GM12878 (cell line): ENCODE measurements around the gene HEMK1. TPM values are rescaled to one million over a fixed set of nuclear protein-coding genes. Genes with fewer than 3 reads are reported as not detected.
A peak's percentile ranks its signal among the peaks of the same experiment; 100 is the strongest.

Experiments used
- ATAC-seq: fragments of 200-7000 bp; cut with Tn5 transposase; 3 replicates; pipeline ENCODE4 v1.9.1; 2020; ENCODE audit warnings: mild to moderate bottlenecking, moderate library complexity
- BruUV-seq: library from RNA; stranded (reverse); fragments of 400-500 nt; replicated peaks from 2 replicates; lab custom pipeline; 2021; lab: Mats Ljungman, UMichigan
- CTCF ChIA-PET: fragments of 300-600 bp; sonication (Branson Sonifier 250); formaldehyde crosslinking; extraction: SDS; loops from one replicate; lab custom pipeline; 2021; ENCODE audit warnings: inconsistent platforms; lab: Yijun Ruan, JAX
- POLR2A ChIA-PET: fragments of 350-600 bp; formaldehyde crosslinking; extraction: SDS; loops from one replicate; lab custom pipeline; 2021; ENCODE audit warnings: inconsistent platforms; lab: Charles Lee
- RAD21 ChIA-PET: fragments of 300-600 bp; sonication (Branson Sonifier 250); formaldehyde crosslinking; loops from one replicate; lab custom pipeline; 2023; ENCODE audit warnings: antibody characterized with exemption; ENCODE audit not compliant: unreplicated experiment; lab: Charles Lee
- SMC1A ChIA-PET: fragments of 300-600 bp; sonication (Branson Sonifier 250); formaldehyde crosslinking; loops from one replicate; lab custom pipeline; 2023; ENCODE audit not compliant: unreplicated experiment, uncharacterized antibody; lab: Charles Lee
- DNase-seq: peaks from one replicate; pipeline ENCODE4 v3.0.0-alpha.2; 2011; ENCODE audit warnings: low read depth, low spot score
- FAIRE-seq: peaks from 3 replicates; lab custom pipeline; 2011; peaks lifted over from hg19 to GRCh38; lab: Jason Lieb, UNC
- H2AFZ ChIP-seq: 2 replicates; pipeline ENCODE4 v1.6.0; 2011; ENCODE audit warnings: low read depth, low read length, control low read depth; ENCODE audit not compliant: control insufficient read depth
- H3K27ac ChIP-seq: 2 replicates; pipeline ENCODE4 v1.5.1; 2011; ENCODE audit warnings: control low read depth; ENCODE audit not compliant: control insufficient read depth, insufficient read depth
- H3K27me3 ChIP-seq, 2 experiments: replicated peaks in 1 of 2; 2 replicates each; pipeline versions ENCODE4 v1.6.0 to v1.6.1; 2011; ENCODE audit warnings: low read length in 1 of 2; ENCODE audit not compliant: control insufficient read depth in 2 of 2, insufficient read depth in 2 of 2
- H3K36me3 ChIP-seq, 2 experiments: 2 replicates each; pipeline ENCODE4 v1.5.1; 2011; ENCODE audit warnings: low read length in 1 of 2; ENCODE audit not compliant: control insufficient read depth in 2 of 2, insufficient read depth in 2 of 2
- H3K4me1 ChIP-seq: 2 replicates; pipeline ENCODE4 v1.6.1; 2011; ENCODE audit warnings: mild to moderate bottlenecking, low read length, moderate library complexity, mixed read lengths; ENCODE audit not compliant: control insufficient read depth, insufficient read depth
- H3K4me2 ChIP-seq: 2 replicates; pipeline ENCODE4 v1.6.0; 2011; ENCODE audit warnings: control low read depth; ENCODE audit not compliant: control insufficient read depth, insufficient read depth
- H3K4me3 ChIP-seq: fragments of 200-600 bp; sonication (generic); 2 replicates; pipeline ENCODE4 v1.5.1; 2016
- H3K79me2 ChIP-seq: 2 replicates; pipeline ENCODE4 v1.6.0; 2011; ENCODE audit warnings: low read length; ENCODE audit not compliant: control insufficient read depth, insufficient read depth
- H3K9ac ChIP-seq: 2 replicates; pipeline ENCODE4 v1.8.0; 2011; ENCODE audit warnings: low read length, control low read depth, mixed read lengths; ENCODE audit not compliant: control insufficient read depth, insufficient read depth
- H3K9me3 ChIP-seq: replicated peaks from 3 replicates; pipeline ENCODE4 v1.5.1; 2011; ENCODE audit warnings: mild to moderate bottlenecking, low read length; ENCODE audit not compliant: control insufficient read depth, insufficient read depth
- H4K20me1 ChIP-seq: 2 replicates; pipeline ENCODE4 v1.6.0; 2011; ENCODE audit not compliant: control insufficient read depth, insufficient read depth
- HDAC2 ChIP-seq: fragments of 200-600 bp; sonication (generic); IDR thresholded peaks from 2 replicates; pipeline ENCODE4 v1.6.1; 2017
- MTA2 ChIP-seq: fragments of 450-650 bp; IDR thresholded peaks from 2 replicates; pipeline ENCODE4 v1.6.1; 2016; ENCODE audit warnings: low read depth, mild to moderate bottlenecking, moderate library complexity
- RCOR1 ChIP-seq: conservative IDR thresholded peaks from 2 replicates; pipeline ENCODE4 v1.6.1; 2012; ENCODE audit warnings: low read depth, low read length, improper control_type of control experiment
- SPI1 ChIP-seq: IDR thresholded peaks from 2 replicates; pipeline ENCODE4 v1.6.1; 2011; ENCODE audit warnings: low read depth, mild to moderate bottlenecking, low read length, moderate library complexity, borderline replicate concordance; ENCODE audit not compliant: insufficient read depth
- SUZ12 ChIP-seq: fragments of 200-600 bp; sonication (generic); IDR thresholded peaks from one replicate; pipeline ENCODE4 v1.6.1; 2018; ENCODE audit warnings: antibody characterized with exemption, mild to moderate bottlenecking; ENCODE audit not compliant: unreplicated experiment
- ZSCAN29 ChIP-seq: fragments of 450-650 bp; IDR thresholded peaks from 2 replicates; pipeline ENCODE4 v1.6.1; 2017; ENCODE audit warnings: mild to moderate bottlenecking, moderate library complexity
- WGBS: methylation state at CpG from one replicate; pipeline ENCODE4 v1.1.6; 2016; ENCODE audit warnings: low lambda C conversion rate; ENCODE audit not compliant: insufficient replicate concordance, insufficient coverage; ENCODE audit errors: missing lambda C conversion rate; 5-methylcytosine and 5-hydroxymethylcytosine counted together
- in situ Hi-C: fragments of 300-500 bp; cut with MboI; formaldehyde crosslinking; loops from 9 replicates; pipeline ENCODE4 v1.14.3; 2018; ENCODE audit warnings: mixed read lengths
- intact Hi-C: fragments of 100-400 bp; cut with micrococcal nuclease; formaldehyde crosslinking; loops from one replicate; pipeline ENCODE4 v1.14.2; 2022; ENCODE audit not compliant: unreplicated experiment
- polyA plus RNA-seq, 11 experiments: library from polyadenylated mRNA; depleted of rRNA in 4 of 11; unstranded in 6 of 11; stranded (reverse) in 5 of 11; fragments of >200 nt; fragmentation: Nextera tagmentation in 4 of 11; fragmentation: Illumina TruSeq in 1 of 11; extraction: Ambion mirVana in 4 of 11; extraction: Trizol in 1 of 11; gene quantifications; 1 replicate in 1 of 11; 2 replicates in 10 of 11; pipeline versions ENCODE4 v1.2.1 to v1.2.3, GENCODE V29; 2011 to 2016; ENCODE audit warnings: inconsistent platforms in 2 of 11, missing spikeins in 2 of 11, low read depth in 1 of 11
- total RNA-seq, 4 experiments: library from RNA; depleted of rRNA in 3 of 4; stranded (reverse); fragments of >200 nt in 3 of 4; fragmentation: Illumina TruSeq in 1 of 4; extraction: Trizol in 1 of 4; gene quantifications; 2 replicates each; pipeline versions ENCODE4 v1.2.1 to v1.2.3, GENCODE V29; 2013 to 2021
- TF ChIP-seq, protein P1 (sequence below): IDR thresholded peaks from 2 replicates; pipeline ENCODE4 v1.6.1; 2012; ENCODE audit warnings: low read depth, low read length, improper control_type of control experiment
- TF ChIP-seq, protein P2 (sequence below): fragments of 450-650 bp; IDR thresholded peaks from 2 replicates; pipeline ENCODE4 v1.6.1; 2017; ENCODE audit warnings: borderline replicate concordance
- TF ChIP-seq, protein P3 (sequence below): IDR thresholded peaks from 2 replicates; pipeline ENCODE4 v1.6.1; 2012; ENCODE audit warnings: low read length, inconsistent platforms
- TF ChIP-seq, protein P4 (sequence below): fragments of 450-650 bp; IDR thresholded peaks from 2 replicates; pipeline ENCODE4 v1.6.1; 2017; ENCODE audit warnings: low read depth, mild to moderate bottlenecking, moderate library complexity

HEMK1 gene
- total and polyA plus RNA-seq, 10 of the 15 experiments (the other 5 are each of a cell fraction or from before 2014, with no cell fraction given): 2.8 to 19.0 (median 12.0) TPM

DNA sequence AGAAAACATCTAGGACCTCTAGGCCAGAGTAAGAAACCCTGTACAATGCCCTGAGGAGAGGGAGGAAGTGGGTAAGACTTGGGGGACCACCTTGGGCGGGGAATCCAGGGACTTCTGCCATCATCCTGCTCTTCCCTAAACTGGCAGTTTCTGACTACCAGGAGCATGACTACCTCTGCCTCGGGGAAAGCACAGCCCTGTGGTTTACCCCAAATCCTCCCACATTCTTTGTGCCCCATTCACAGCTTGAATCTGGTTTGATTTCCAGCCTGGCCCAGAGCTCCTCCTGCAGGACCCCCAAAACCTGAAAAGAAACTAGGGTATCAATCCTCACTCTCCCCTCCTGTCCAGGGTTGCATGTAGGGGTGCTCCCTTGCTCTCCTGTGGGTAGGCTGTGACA is 6.5 kb upstream of the HEMK1 start:
- Histone ChIP-seq H3K9me3 (no peaks in the 10 kb centered on the region), H3K9ac (no peak overlapping the region), H3K4me3 (no peak overlapping the region), H4K20me1 (no peaks in the 10 kb centered on the region), H3K79me2 (no peaks in the 10 kb centered on the region), H3K36me3 (no peaks in the 10 kb centered on the region), H3K4me2 (no peak overlapping the region), H3K27me3 (no peaks in the 10 kb centered on the region), H3K4me1 (peaks cover 2% of the 10 kb centered on the region), H3K27ac (no peak overlapping the region)
- in situ Hi-C loops: no loop called here
- no peak for DNase-seq
- POLR2A ChIA-PET: no interaction called here
- BruUV-seq: no TSS peak
- SMC1A ChIA-PET: no interaction called here
- WGBS: 13% methylated on average over 2 of the region's 2 CpGs
- RAD21 ChIA-PET: no interaction called here
- intact Hi-C loops: no loop called here
- CTCF ChIA-PET: interaction anchor here (1.3 kb wide), 1 partner anchor 51 kb away, joined by 3 read pairs; no protein-coding TSS in a partner anchor
- TF ChIP-seq SPI1 (peak; percentile 32; the same call in 1 of the 2 replicates), MTA2 (no peak)
- TF ChIP-seq, all 136 proteins: peak for 1
- ATAC-seq (no peak), FAIRE-seq (no peak)
- H2AFZ ChIP-seq: no peak overlapping the region

DNA sequence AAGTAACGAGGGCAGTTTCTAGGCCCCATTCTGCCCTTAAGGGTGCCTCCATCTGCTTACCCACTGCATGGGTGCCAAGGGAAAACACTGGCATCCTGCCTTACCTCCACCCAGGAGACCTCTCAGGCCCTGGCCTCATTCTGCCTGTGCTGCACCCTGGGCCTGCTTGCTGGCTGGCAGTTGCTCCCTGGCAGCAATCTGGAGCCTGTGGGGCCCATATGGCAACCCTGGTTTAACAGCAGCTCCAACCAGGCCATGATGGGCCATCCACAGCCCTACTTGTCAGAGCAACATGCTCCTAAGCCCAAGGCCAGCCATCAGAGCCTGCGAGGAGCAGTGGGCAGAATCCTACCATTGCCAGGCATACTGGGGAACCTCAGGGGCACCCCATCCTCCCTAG is 5.5 kb upstream of the HEMK1 start:
- ChIA-PET POLR2A (no interaction called here), RAD21 (no interaction called here), SMC1A (interaction anchor here (1.0 kb wide), 1 partner anchor 12 kb away, joined by 3 read pairs; no protein-coding TSS in a partner anchor), CTCF (interaction anchor here (1.1 kb wide), 1 partner anchor 16 kb away, joined by 3 read pairs; no protein-coding TSS in a partner anchor)
- Histone ChIP-seq H3K4me1 (peaks cover 6% of the 10 kb centered on the region), H3K9ac (no peak overlapping the region), H3K79me2 (no peaks in the 10 kb centered on the region), H3K27me3 (no peaks in the 10 kb centered on the region), H3K9me3 (no peaks in the 10 kb centered on the region), H4K20me1 (no peaks in the 10 kb centered on the region), H3K4me2 (no peak overlapping the region), H3K36me3 (no peaks in the 10 kb centered on the region), H3K4me3 (no peak overlapping the region), H2AFZ (no peak overlapping the region), H3K27ac (no peak overlapping the region)
- DNase-seq (no peak), FAIRE-seq (no peak), ATAC-seq (no peak)
- WGBS: 13% methylated on average over 2 of the region's 2 CpGs
- intact Hi-C loops (no loop called here), in situ Hi-C loops (no loop called here)
- no TSS peak for BruUV-seq
- TF ChIP-seq, protein P1, sequence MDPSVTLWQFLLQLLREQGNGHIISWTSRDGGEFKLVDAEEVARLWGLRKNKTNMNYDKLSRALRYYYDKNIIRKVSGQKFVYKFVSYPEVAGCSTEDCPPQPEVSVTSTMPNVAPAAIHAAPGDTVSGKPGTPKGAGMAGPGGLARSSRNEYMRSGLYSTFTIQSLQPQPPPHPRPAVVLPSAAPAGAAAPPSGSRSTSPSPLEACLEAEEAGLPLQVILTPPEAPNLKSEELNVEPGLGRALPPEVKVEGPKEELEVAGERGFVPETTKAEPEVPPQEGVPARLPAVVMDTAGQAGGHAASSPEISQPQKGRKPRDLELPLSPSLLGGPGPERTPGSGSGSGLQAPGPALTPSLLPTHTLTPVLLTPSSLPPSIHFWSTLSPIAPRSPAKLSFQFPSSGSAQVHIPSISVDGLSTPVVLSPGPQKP: no peak
- TF ChIP-seq SUZ12: no peak
- TF ChIP-seq, protein P2, sequence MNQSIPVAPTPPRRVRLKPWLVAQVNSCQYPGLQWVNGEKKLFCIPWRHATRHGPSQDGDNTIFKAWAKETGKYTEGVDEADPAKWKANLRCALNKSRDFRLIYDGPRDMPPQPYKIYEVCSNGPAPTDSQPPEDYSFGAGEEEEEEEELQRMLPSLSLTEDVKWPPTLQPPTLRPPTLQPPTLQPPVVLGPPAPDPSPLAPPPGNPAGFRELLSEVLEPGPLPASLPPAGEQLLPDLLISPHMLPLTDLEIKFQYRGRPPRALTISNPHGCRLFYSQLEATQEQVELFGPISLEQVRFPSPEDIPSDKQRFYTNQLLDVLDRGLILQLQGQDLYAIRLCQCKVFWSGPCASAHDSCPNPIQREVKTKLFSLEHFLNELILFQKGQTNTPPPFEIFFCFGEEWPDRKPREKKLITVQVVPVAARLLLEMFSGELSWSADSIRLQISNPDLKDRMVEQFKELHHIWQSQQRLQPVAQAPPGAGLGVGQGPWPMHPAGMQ: no peak
- TF ChIP-seq, protein P3, sequence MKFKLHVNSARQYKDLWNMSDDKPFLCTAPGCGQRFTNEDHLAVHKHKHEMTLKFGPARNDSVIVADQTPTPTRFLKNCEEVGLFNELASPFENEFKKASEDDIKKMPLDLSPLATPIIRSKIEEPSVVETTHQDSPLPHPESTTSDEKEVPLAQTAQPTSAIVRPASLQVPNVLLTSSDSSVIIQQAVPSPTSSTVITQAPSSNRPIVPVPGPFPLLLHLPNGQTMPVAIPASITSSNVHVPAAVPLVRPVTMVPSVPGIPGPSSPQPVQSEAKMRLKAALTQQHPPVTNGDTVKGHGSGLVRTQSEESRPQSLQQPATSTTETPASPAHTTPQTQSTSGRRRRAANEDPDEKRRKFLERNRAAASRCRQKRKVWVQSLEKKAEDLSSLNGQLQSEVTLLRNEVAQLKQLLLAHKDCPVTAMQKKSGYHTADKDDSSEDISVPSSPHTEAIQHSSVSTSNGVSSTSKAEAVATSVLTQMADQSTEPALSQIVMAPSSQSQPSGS: no peak
- TF ChIP-seq, protein P4, sequence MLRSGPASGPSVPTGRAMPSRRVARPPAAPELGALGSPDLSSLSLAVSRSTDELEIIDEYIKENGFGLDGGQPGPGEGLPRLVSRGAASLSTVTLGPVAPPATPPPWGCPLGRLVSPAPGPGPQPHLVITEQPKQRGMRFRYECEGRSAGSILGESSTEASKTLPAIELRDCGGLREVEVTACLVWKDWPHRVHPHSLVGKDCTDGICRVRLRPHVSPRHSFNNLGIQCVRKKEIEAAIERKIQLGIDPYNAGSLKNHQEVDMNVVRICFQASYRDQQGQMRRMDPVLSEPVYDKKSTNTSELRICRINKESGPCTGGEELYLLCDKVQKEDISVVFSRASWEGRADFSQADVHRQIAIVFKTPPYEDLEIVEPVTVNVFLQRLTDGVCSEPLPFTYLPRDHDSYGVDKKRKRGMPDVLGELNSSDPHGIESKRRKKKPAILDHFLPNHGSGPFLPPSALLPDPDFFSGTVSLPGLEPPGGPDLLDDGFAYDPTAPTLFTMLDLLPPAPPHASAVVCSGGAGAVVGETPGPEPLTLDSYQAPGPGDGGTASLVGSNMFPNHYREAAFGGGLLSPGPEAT: no peak
- no peak for TF ChIP-seq ZSCAN29
- TF ChIP-seq RCOR1: no peak
- TF ChIP-seq HDAC2: no peak
